LNCaP clone FGC (cell line): ENCODE measurements around the gene TCN2.
"Not testable (repeated sequence)": the region's sequence is repeated elsewhere in the genome, so short reads cannot be mapped to it uniquely, and the experiment has no call there.

Experiments used
- DNase-seq: peaks from one replicate; pipeline ENCODE4 v3.0.0-alpha.2; 2011; ENCODE audit warnings: low read depth
- H3K4me3 ChIP-seq: 2 replicates; pipeline ENCODE4 v1.5.1; 2011; ENCODE audit warnings: mild to moderate bottlenecking, low read depth, low read length, control low read depth
- CTCF ChIP-seq: IDR thresholded peaks from 2 replicates; pipeline ENCODE4 v1.5.1; 2012; ENCODE audit warnings: mild to moderate bottlenecking; ENCODE audit not compliant: control insufficient read depth, insufficient read depth; ENCODE audit errors: extremely low read depth

TCN2 gene

GRCh38 chr22:30606455-30607299 is at the start of gene TCN2:
Gene TCN2 (plus strand): TSS chr22:30607174. CDS start chr22:30607332, 158 bp downstream.
- no peak for DNase-seq
- TF ChIP-seq CTCF: no peak
- no peak within 1 kb of the TSS for H3K4me3 ChIP-seq

- DNase-seq: no peak
- no peak overlapping the region for H3K4me3 ChIP-seq
- no peak for TF ChIP-seq CTCF
Observed at GRCh38 chr22:30557243-30557642, 49.7 kb upstream of the TCN2 start.

- DNase-seq: no peak
- no peak overlapping the region for H3K4me3 ChIP-seq
- no peak for TF ChIP-seq CTCF
Observed at GRCh38 chr22:30559889-30560288, 47.1 kb upstream of the TCN2 start.

GRCh38 chr22:30560643-30561202 is 46.3 kb upstream of the TCN2 start:
- not testable (repeated sequence) for DNase-seq, H3K4me3 ChIP-seq

GRCh38 chr22:30561402-30562189 is 45.4 kb upstream of the TCN2 start:
- no peak for TF ChIP-seq CTCF
- DNase-seq: no peak
- no peak overlapping the region for H3K4me3 ChIP-seq

GRCh38 chr22:30562366-30562765 is 44.6 kb upstream of the TCN2 start:
- H3K4me3 ChIP-seq: no peak overlapping the region
- DNase-seq: no peak
- TF ChIP-seq CTCF: no peak
